ENCODE measurements around the gene CFI. TPM values are rescaled to one million over a fixed set of nuclear protein-coding genes. Genes with fewer than 3 reads are reported as not detected.

CFI gene
- total RNA-seq, 3 donors from 2014 or later (not counting 1 experiment from before 2014, with no cell fraction given) = not detected

DNA sequence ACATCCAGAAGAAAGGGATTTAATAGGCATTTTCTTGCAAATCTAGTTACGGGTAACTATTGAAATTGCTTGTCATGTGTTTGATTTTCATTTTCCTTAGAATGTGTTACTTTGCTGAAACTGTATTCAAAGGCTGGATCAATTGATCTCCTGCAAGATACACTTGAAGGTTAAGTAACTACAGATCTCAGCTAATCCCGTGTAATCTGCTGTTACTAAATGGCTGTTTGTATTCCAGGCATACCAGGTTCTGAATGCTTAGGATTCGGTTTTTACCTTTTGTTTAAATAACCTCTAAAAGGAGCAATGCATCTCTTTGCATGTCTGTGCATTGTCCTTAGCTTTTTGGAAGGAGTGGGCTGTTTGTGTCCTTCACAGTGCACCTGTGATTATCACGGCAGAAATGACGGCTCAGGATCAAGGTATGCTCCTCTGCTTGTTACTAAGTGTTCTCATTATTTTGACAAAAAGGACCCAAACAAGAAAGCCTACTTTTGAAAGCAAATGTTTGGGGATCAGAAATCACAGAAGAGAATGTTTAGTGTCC is 46.2 kb upstream of the CFI start, which contains the start of gene LRIT3:
Gene LRIT3, plus strand, starts transcription at position 212 of the 547 bp plus-strand sequence. Its CDS starts 95 bp downstream, at position 307.
- no peak within 1 kb of the TSS for H3K4me3 Mint-ChIP-seq
- no peaks in the 10 kb centered on the region for H3K4me1 ChIP-seq (ENCODE audit: control insufficient read depth, insufficient read depth, low read length)
- no peak within 1 kb of the TSS for H3K27ac Mint-ChIP-seq
- no peak for TF ChIP-seq CTCF (IDR thresholded peaks at IDR 0.05)
- DNase-seq (no peak), ATAC-seq (no peak)
- peaks cover 4 to 11% of the 10 kb centered on the region in 2 donors for H3K27me3 Mint-ChIP-seq (ENCODE audit: low read depth in 2 of 2)
- H3K9me3 ChIP-seq (ENCODE audit: control insufficient read depth, insufficient read depth, low read length) = no peaks in the 10 kb centered on the region
- intact Hi-C loops (cut with micrococcal nuclease) = no loop called here
- H3K4me3 ChIP-seq (ENCODE audit: low read length) = no peak within 1 kb of the TSS
- 98% methylated on average over 5 of the region's 5 CpGs for WGBS (ENCODE audit: insufficient coverage)
- H3K27me3 ChIP-seq (ENCODE audit: control insufficient read depth, insufficient read depth, low read length) = no peaks in the 10 kb centered on the region
- H3K36me3 Mint-ChIP-seq = no peaks in the 10 kb centered on the region
- H3K9me3 Mint-ChIP-seq = no peaks in the 10 kb centered on the region
- H3K4me1 Mint-ChIP-seq = no peaks in the 10 kb centered on the region
- no peaks in the 10 kb centered on the region for H3K36me3 ChIP-seq (ENCODE audit: control insufficient read depth, insufficient read depth, low read length)
- no peak within 1 kb of the TSS for H3K27ac ChIP-seq (ENCODE audit: low read length)

DNA sequence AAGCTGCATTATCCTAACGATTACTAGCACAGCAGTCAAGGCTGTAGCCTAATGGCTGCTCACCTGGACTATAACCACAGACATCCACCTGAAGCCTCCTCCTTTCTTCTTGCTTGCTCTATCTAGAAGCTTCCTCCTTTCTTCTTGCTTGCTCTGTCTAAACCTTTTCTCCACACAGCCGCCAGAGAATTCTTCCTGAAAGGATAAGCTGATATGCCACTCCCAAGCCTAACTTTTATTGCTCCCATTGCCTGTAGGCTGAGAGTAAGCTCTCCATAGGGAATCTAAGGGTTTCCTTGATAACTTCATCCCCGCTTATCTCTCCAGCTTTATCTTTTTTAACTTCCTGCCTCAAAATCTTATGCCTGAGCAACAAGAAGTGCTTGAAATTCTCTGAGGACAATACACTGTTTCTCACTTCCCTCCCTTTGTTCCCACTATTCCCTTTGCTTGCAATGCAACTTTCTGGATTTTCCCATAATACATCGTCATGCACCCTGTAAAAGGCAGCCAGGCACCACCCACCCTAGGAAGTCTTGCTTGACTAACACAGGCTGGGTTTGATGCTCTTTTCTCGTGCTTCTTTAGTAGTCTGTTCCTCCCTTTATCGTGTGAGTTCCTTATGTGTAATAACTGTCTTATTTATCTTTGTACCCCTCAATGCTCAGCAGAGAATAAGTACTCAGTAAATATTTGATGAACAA is 44.7 kb upstream of the CFI start:
- Histone ChIP-seq H3K27me3 (ENCODE audit: control insufficient read depth, insufficient read depth, low read length) (no peaks in the 10 kb centered on the region), H3K36me3 (ENCODE audit: control insufficient read depth, insufficient read depth, low read length) (no peaks in the 10 kb centered on the region), H3K4me1 (ENCODE audit: control insufficient read depth, insufficient read depth, low read length) (no peaks in the 10 kb centered on the region), H3K4me3 (ENCODE audit: low read length) (no peak overlapping the region), H3K27ac (ENCODE audit: low read length) (no peak overlapping the region), H3K9me3 (ENCODE audit: control insufficient read depth, insufficient read depth, low read length) (no peaks in the 10 kb centered on the region)
- no peaks in the 10 kb centered on the region for H3K9me3 Mint-ChIP-seq
- ATAC-seq = no peak
- intact Hi-C loops (cut with micrococcal nuclease) = no loop called here
- peaks cover 4 to 11% of the 10 kb centered on the region in 2 donors for H3K27me3 Mint-ChIP-seq (ENCODE audit: low read depth in 2 of 2)
- WGBS (ENCODE audit: insufficient coverage) = 66% methylated on average over 4 of the region's 6 CpGs
- no peaks in the 10 kb centered on the region for H3K36me3 Mint-ChIP-seq
- TF ChIP-seq CTCF (IDR thresholded peaks at IDR 0.05) = no peak
- H3K4me3 Mint-ChIP-seq = no peak overlapping the region
- DNase-seq = no peak
- H3K4me1 Mint-ChIP-seq = no peaks in the 10 kb centered on the region
- no peak overlapping the region for H3K27ac Mint-ChIP-seq

- no peaks in the 10 kb centered on the region for H3K9me3 ChIP-seq (ENCODE audit: control insufficient read depth, insufficient read depth, low read length)
- H3K9me3 Mint-ChIP-seq = no peaks in the 10 kb centered on the region
- TF ChIP-seq CTCF (IDR thresholded peaks at IDR 0.05) = no peak
- H3K36me3 ChIP-seq (ENCODE audit: control insufficient read depth, insufficient read depth, low read length) = no peaks in the 10 kb centered on the region
- ATAC-seq = no peak
- no peaks in the 10 kb centered on the region for H3K4me1 Mint-ChIP-seq
- no peak overlapping the region for H3K27ac Mint-ChIP-seq
- H3K27me3 ChIP-seq (ENCODE audit: control insufficient read depth, insufficient read depth, low read length) = no peaks in the 10 kb centered on the region
- H3K4me1 ChIP-seq (ENCODE audit: control insufficient read depth, insufficient read depth, low read length) = no peaks in the 10 kb centered on the region
- DNase-seq = no peak
- 100% methylated on average over 1 of the region's 3 CpGs for WGBS (ENCODE audit: insufficient coverage)
- no peak overlapping the region for H3K4me3 Mint-ChIP-seq
- H3K27me3 Mint-ChIP-seq (ENCODE audit: low read depth in 2 of 2) = no peaks in the 10 kb centered on the region
- intact Hi-C loops (cut with micrococcal nuclease) = no loop called here
- H3K4me3 ChIP-seq (ENCODE audit: low read length) = no peak overlapping the region
- no peak overlapping the region for H3K27ac ChIP-seq (ENCODE audit: low read length)
- H3K36me3 Mint-ChIP-seq = peaks cover 6% of the 10 kb centered on the region
Observed at GRCh38 chr4:109836985-109837384, 35.2 kb upstream of the CFI start.
